Muscle of leg (tissue), 11 donors: Measurements from ENCODE around the gene HOXB13. TPM values are rescaled to one million over a fixed set of nuclear protein-coding genes. Genes with fewer than 3 reads are reported as not detected.
"Not testable (repeated sequence)": the region's sequence is repeated elsewhere in the genome, so short reads cannot be mapped to it uniquely, and the experiment has no call there.

ENCODE experiments used
- DNase-seq: peaks from one replicate; pipeline ENCODE4 v3.0.0; 2013
- H3K27ac ChIP-seq: one replicate; pipeline ENCODE4 v1.5.1; 2013; ENCODE audit warnings: mild to moderate bottlenecking, low read length, control low read depth
- H3K27me3 ChIP-seq: one replicate; pipeline ENCODE4 v1.6.1; 2013; ENCODE audit warnings: low read length; ENCODE audit not compliant: control insufficient read depth, insufficient read depth
- H3K36me3 ChIP-seq: one replicate; pipeline ENCODE4 v1.6.1; 2013; ENCODE audit warnings: low read length; ENCODE audit not compliant: control insufficient read depth, insufficient read depth
- H3K4me1 ChIP-seq: one replicate; pipeline ENCODE4 v1.6.1; 2013; ENCODE audit warnings: low read length; ENCODE audit not compliant: control insufficient read depth, insufficient read depth
- H3K4me3 ChIP-seq: one replicate; pipeline ENCODE4 v1.5.1; 2013; ENCODE audit warnings: low read length, control low read depth
- H3K9me3 ChIP-seq: replicated peaks from 2 replicates; pipeline ENCODE4 v1.6.1; 2013; ENCODE audit warnings: low read depth, low read length; ENCODE audit not compliant: control insufficient read depth
- WGBS: methylation state at CpG from one replicate; pipeline ENCODE4 v1.1.5; 2013; ENCODE audit warnings: missing lambda C conversion rate; ENCODE audit not compliant: insufficient coverage; 5-methylcytosine and 5-hydroxymethylcytosine counted together
- polyA plus RNA-seq, 8 donors: library from polyadenylated mRNA; unstranded; fragments of 120-200 nt; gene quantifications; one replicate each; pipeline versions ENCODE4 v1.2.1 to v1.2.3, GENCODE V29; 2013; ENCODE audit warnings: inconsistent platforms in 1 of 8, low replicate concordance in 1 of 8; ENCODE audit not compliant: insufficient read length in 8 of 8, insufficient read depth in 1 of 8
- total RNA-seq: library from RNA; stranded (reverse); fragments of 120-200 nt; gene quantifications from one replicate; pipeline ENCODE4 v1.2.4, GENCODE V29; 2013

HOXB13 gene
- total and polyA plus RNA-seq, 9 donors = under 0.01 to 0.06 TPM; not detected in 7

GRCh38 chr17:48720266-48721008, 8.1 kb downstream of the HOXB13 start:
- H3K4me3 ChIP-seq = no peak overlapping the region
- 7% methylated on average over 3 of the region's 11 CpGs for WGBS
- peaks cover 93% of the 10 kb centered on the region for H3K27me3 ChIP-seq
- H3K36me3 ChIP-seq = no peaks in the 10 kb centered on the region
- no peak for DNase-seq
- peaks cover 31% of the 10 kb centered on the region for H3K4me1 ChIP-seq
- H3K9me3 ChIP-seq = no peaks in the 10 kb centered on the region
- H3K27ac ChIP-seq = no peak overlapping the region

- H3K27me3 ChIP-seq = peaks cover 90% of the 10 kb centered on the region
- H3K36me3 ChIP-seq = no peaks in the 10 kb centered on the region
- WGBS = 8% methylated on average over 20 of the region's 37 CpGs
- DNase-seq = no peak
- H3K9me3 ChIP-seq = no peaks in the 10 kb centered on the region
- peaks cover 24% of the 10 kb centered on the region for H3K4me1 ChIP-seq
- no peak overlapping the region for H3K27ac ChIP-seq
- no peak overlapping the region for H3K4me3 ChIP-seq
These were observed 8.8 kb downstream of the HOXB13 start for GRCh38 chr17:48719642-48720265.

DNA sequence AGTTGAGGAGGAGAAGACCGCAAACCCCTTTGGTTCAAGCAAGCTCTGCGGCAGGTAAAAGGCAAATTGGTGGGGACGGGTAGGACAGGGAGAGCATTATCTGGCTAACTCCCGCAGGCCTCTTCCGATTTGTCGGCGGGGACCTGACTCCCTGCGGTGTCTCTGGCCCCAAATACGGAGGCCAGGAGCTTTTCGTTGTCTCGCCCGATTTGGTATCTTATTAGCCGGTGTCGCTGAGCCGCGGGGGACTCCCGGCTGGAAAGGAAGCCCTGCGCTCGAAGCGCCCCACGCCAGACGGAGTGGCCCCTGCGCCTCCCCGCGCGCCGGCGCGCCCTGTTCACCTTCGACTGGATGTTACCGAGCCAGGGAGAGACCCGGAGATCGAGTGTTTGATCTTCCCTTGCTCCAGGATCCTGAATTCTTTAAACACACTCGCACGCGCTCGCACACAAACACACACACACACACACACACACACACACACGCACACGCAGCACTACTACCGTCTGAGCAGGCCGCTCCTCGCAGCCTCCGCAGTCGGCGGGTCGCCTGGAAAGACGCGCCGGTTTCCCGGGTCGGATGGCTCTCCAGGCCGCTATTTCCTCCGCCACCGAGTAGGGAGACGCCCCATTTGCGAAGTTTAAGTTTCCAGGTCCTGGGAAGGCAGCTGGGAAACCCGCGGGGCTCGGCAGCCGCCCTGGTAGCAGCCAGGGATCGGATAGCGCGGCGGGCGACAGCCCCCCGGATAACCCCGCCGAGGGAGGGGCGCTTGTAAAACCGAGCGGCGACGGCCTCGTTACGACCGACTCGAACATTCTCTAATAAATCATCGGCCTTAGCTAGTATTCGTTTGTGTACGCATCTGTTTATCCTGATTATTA, 9.5 kb downstream of the HOXB13 start:
- Histone ChIP-seq H3K9me3 (no peaks in the 10 kb centered on the region), H3K4me3 (no peak overlapping the region)
- no peak for DNase-seq

DNA sequence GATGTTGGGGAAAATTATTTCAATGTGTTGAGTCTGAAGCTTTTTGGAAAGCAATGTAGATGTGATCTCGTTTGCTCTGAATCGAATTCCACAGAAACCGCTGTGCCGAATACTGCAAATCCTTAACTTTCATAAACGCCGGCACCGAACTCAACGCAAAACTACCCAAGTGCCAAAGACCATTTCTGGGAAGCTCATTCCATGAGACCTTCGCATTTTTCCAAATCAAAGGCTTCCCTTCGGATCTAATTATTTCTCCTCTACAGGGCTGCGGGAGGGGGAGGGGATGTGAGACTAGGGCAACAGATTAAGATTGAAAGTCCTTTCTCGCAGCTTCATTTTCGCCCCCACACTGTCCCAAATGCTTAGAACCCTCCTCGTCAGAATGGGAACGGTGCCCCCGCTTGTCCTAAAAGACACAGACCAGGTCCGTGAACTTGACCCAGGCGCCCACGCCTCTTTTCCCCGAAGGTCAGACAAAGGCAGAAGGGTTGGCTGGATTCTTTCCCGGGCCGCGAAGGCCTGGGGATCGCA, 10.3 kb downstream of the HOXB13 start:
- H3K4me1 ChIP-seq = peaks cover 13% of the 10 kb centered on the region
- DNase-seq = no peak
- H3K4me3 ChIP-seq = no peak overlapping the region
- H3K36me3 ChIP-seq = no peaks in the 10 kb centered on the region
- WGBS = 8% methylated on average over 20 of the region's 24 CpGs
- no peak overlapping the region for H3K27ac ChIP-seq
- no peaks in the 10 kb centered on the region for H3K9me3 ChIP-seq
- peaks cover 88% of the 10 kb centered on the region for H3K27me3 ChIP-seq

More for the DNA sequence above, 9.5 kb downstream of the HOXB13 start:
- WGBS = 2% methylated on average over 65 of the region's 80 CpGs
- H3K27me3 ChIP-seq = peaks cover 88% of the 10 kb centered on the region
- H3K36me3 ChIP-seq = no peaks in the 10 kb centered on the region
- peaks cover 19% of the 10 kb centered on the region for H3K4me1 ChIP-seq
- H3K27ac ChIP-seq = no peak overlapping the region

DNA sequence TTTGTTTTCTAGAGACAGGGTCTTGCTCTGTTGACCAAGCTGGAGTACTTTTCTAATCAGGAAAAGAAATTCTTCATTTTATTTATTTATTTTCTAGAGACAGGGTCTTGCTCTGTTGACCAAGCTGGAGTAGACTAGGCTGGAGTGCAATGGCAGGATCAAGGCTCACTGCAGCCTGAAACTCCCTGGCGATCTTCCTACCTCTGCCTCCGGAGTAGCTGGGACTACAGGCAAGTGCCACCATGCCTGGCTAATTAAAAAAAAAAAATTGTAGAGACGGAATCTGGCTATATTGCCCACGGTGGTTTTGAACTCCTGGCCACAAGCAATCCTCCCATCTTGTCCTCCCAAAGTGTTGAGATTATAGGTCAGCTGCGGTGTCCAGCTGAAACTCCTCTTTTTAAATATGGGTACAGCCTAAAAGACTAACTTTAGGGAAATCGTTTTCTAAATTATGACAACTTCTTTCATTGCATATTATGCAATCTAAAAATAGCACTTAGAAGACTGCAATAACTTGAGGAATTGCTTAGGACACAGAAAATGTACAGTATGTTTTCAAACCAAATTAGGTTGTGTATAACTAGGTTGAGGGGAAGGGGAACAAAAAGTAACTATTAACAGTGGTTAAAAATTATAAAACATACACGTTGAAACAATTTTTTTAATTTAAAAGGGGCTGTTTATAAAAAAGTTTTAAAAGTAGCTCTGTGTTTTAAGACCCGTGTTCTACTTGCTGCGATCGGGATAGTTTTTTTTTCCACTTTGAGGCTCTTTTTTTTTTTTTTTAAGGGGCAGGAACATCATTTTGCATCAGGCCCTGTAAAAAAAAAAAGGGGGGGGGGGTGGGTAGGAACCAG, 11.0 kb downstream of the HOXB13 start:
- Histone ChIP-seq H3K36me3 (no peaks in the 10 kb centered on the region), H3K27me3 (peaks cover 88% of the 10 kb centered on the region), H3K27ac (no peak overlapping the region), H3K4me3 (no peak overlapping the region), H3K9me3 (no peaks in the 10 kb centered on the region), H3K4me1 (peaks cover 12% of the 10 kb centered on the region)
- WGBS = 0% methylated on average over 2 of the region's 10 CpGs
- no peak for DNase-seq

DNA sequence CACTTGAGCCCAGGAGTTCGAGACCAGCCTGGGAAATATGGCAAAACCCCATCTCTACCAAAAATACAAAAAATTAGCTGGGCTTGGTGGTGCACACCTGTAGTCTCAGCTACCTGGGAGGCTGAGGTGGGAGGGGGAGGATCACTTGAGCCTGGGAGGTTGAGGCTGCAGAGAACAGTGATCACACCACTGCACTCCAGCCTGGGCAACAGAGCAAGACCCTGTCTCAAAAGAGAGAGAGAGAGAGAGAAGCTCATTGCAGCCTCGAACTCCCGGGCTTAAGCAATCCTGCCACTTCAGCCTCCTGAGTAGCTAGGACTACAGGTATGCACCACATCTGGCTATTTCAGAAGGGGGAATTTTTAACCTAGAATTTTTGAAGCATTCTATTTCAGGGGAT, 12.0 kb downstream of the HOXB13 start:
- H3K27ac ChIP-seq, H3K9me3 ChIP-seq, H3K4me3 ChIP-seq, H3K36me3 ChIP-seq, DNase-seq: not testable (repeated sequence)
- peaks cover 12% of the 10 kb centered on the region for H3K4me1 ChIP-seq
- peaks cover 85% of the 10 kb centered on the region for H3K27me3 ChIP-seq
- whole genome bisulfite sequencing = no CpG with 5 or more reads among the region's 3 CpGs

GRCh38 chr17:48715496-48716399, 12.8 kb downstream of the HOXB13 start:
- no peak for DNase-seq
- H3K4me1 ChIP-seq = peaks cover 12% of the 10 kb centered on the region
- no CpG with 5 or more reads among the region's 5 CpGs for WGBS
- H3K36me3 ChIP-seq = no peaks in the 10 kb centered on the region
- peaks cover 83% of the 10 kb centered on the region for H3K27me3 ChIP-seq
- H3K9me3 ChIP-seq = no peaks in the 10 kb centered on the region
- no peak overlapping the region for H3K27ac ChIP-seq
- H3K4me3 ChIP-seq = no peak overlapping the region

- H3K9me3 ChIP-seq = no peaks in the 10 kb centered on the region
- H3K4me3 ChIP-seq = no peak overlapping the region
- no peak for DNase-seq
- no peaks in the 10 kb centered on the region for H3K36me3 ChIP-seq
- H3K27me3 ChIP-seq = peaks cover 77% of the 10 kb centered on the region
- WGBS = no CpG with 5 or more reads among the region's 4 CpGs
- H3K4me1 ChIP-seq = no peaks in the 10 kb centered on the region
- no peak overlapping the region for H3K27ac ChIP-seq
These were observed 17.4 kb downstream of the HOXB13 start for GRCh38 chr17:48711128-48711527.
